Smooth muscle cell (in vitro differentiated cells): ENCODE results near the gene TPST1. TPM values are rescaled to one million over a fixed set of nuclear protein-coding genes. Genes with fewer than 3 reads are reported as not detected.

Source experiments
- DNase-seq: peaks from one replicate; lab custom pipeline; 2025; ENCODE audit not compliant: unreplicated experiment; lab: John Stamatoyannopoulos, UW
- H2AFZ ChIP-seq: fragments of 200-600 bp; sonication (generic); 2 replicates; pipeline ENCODE4 v1.6.0; 2016; ENCODE audit warnings: antibody characterized with exemption, low read depth, mild to moderate bottlenecking
- H3F3A ChIP-seq: fragments of 200-600 bp; sonication (generic); 2 replicates; pipeline ENCODE4 v1.6.0; 2017; ENCODE audit warnings: antibody characterized with exemption, low read depth
- H3K27ac ChIP-seq: fragments of 200-600 bp; sonication (generic); 2 replicates; pipeline ENCODE4 v1.5.1; 2016; ENCODE audit warnings: low read depth, mild to moderate bottlenecking
- H3K27me3 ChIP-seq: fragments of 200-600 bp; sonication (generic); 2 replicates; pipeline ENCODE4 v1.6.1; 2016; ENCODE audit warnings: low read depth, mild to moderate bottlenecking
- H3K36me3 ChIP-seq: fragments of 200-600 bp; sonication (generic); 2 replicates; pipeline ENCODE4 v1.5.1; 2016; ENCODE audit warnings: low read depth
- H3K4me1 ChIP-seq: fragments of 200-600 bp; sonication (generic); 2 replicates; pipeline ENCODE4 v1.5.1; 2016; ENCODE audit warnings: low read depth
- H3K4me2 ChIP-seq: fragments of 200-600 bp; sonication (generic); 2 replicates; pipeline ENCODE4 v1.6.0; 2016; ENCODE audit warnings: mild to moderate bottlenecking
- H3K4me3 ChIP-seq: fragments of 200-600 bp; sonication (generic); 2 replicates; pipeline ENCODE4 v1.5.1; 2016; ENCODE audit warnings: mild to moderate bottlenecking
- H3K79me2 ChIP-seq: fragments of 200-600 bp; sonication (generic); 2 replicates; pipeline ENCODE4 v1.6.0; 2016; ENCODE audit warnings: low read depth, mild to moderate bottlenecking
- H3K9ac ChIP-seq: fragments of 200-600 bp; sonication (generic); 2 replicates; pipeline ENCODE4 v1.6.0; 2016; ENCODE audit warnings: low read depth
- H3K9me3 ChIP-seq: fragments of 200-600 bp; sonication (generic); replicated peaks from 2 replicates; pipeline ENCODE4 v1.5.1; 2016; ENCODE audit warnings: low read depth
- H4K20me1 ChIP-seq: fragments of 200-600 bp; sonication (generic); 2 replicates; pipeline ENCODE4 v1.6.0; 2016; ENCODE audit warnings: low read depth
- CTCF ChIP-seq: fragments of 200-600 bp; sonication (generic); IDR thresholded peaks from 2 replicates; pipeline ENCODE4 v1.5.1; 2017; ENCODE audit warnings: borderline replicate concordance, mild to moderate bottlenecking, antibody characterized with exemption; ENCODE audit not compliant: insufficient read depth, poor library complexity, severe bottlenecking
- WGBS: methylation state at CpG from one replicate; pipeline ENCODE4 v1.1.7; 2016; ENCODE audit warnings: low lambda C conversion rate; 5-methylcytosine and 5-hydroxymethylcytosine counted together
- polyA plus RNA-seq: library from polyadenylated mRNA; unstranded; fragments of >200 nt; fragmentation: Nextera tagmentation; extraction: Ambion mirVana; gene quantifications from 2 replicates; pipeline ENCODE4 v1.2.1, GENCODE V29; 2016
- total RNA-seq: library from RNA; depleted of rRNA; stranded (reverse); fragments of >200 nt; gene quantifications from 2 replicates; pipeline ENCODE4 v1.2.3, GENCODE V29; 2014

Gene TPST1
- total and polyA plus RNA-seq, 2 experiments from 2014 or later, result 133 to 139 TPM

DNA sequence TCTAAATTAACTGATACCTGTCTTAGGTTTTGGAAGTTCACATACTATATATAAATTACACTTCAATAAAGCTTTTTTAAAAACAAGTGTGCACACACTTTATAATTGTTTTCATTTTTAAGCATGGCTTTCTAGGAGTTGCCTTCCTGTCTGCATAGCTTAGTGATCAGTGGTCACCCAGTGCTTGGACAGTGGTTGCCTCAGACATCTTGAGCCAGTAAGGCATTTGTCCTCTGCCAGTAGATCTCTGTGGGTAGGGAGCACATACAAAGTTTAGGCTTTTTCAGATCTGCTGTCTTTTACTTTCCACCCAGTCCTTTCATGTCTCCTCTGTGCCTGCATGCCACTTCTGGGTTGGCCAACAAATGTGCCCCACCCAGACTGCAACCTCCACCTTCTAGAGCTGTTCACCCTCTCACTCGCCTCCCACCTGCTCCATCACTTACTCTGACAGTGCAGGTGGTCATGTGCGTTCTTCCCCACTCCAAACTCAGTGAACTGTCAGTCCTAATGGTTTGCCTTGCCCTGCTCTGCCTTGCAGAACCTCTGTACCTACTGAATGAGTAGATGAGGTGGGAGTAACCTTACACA lies 31.7 kb downstream of the TPST1 start:
- Histone ChIP-seq H3K9me3 (no peaks in the 10 kb centered on the region), H3K36me3 (no peaks in the 10 kb centered on the region), H4K20me1 (peaks cover 46% of the 10 kb centered on the region), H3K9ac (no peak overlapping the region), H3K4me1 (peaks cover 35% of the 10 kb centered on the region), H3K79me2 (peaks cover 91% of the 10 kb centered on the region), H3K4me2 (peak overlapping the region; percentile 79), H3K27ac (peak overlapping the region; percentile 93), H3K27me3 (no peaks in the 10 kb centered on the region), H2AFZ (no peak overlapping the region), H3F3A (peaks cover 56% of the 10 kb centered on the region), H3K4me3 (no peak overlapping the region)
- no peak for DNase-seq
- 87% methylated on average over 2 of the region's 2 CpGs for WGBS
- no peak for TF ChIP-seq CTCF

GRCh38 chr7:66237906-66238772 lies 33.0 kb downstream of the TPST1 start:
- DNase-seq, result no peak
- Histone ChIP-seq H4K20me1 (peaks cover 48% of the 10 kb centered on the region), H3K27me3 (no peaks in the 10 kb centered on the region), H3K4me2 (peak overlapping the region; percentile 79), H3K79me2 (peaks cover 91% of the 10 kb centered on the region), H3F3A (peaks cover 61% of the 10 kb centered on the region), H3K4me3 (peak overlapping the region; percentile 21), H3K9me3 (no peaks in the 10 kb centered on the region), H3K36me3 (no peaks in the 10 kb centered on the region), H3K9ac (peak overlapping the region; percentile 61), H3K27ac (peak overlapping the region; percentile 93), H3K4me1 (peaks cover 35% of the 10 kb centered on the region), H2AFZ (no peak overlapping the region)
- TF ChIP-seq CTCF, result no peak
- WGBS, result 0% methylated on average over 6 of the region's 6 CpGs

GRCh38 chr7:66238773-66239466 lies 33.8 kb downstream of the TPST1 start:
- Histone ChIP-seq H2AFZ (no peak overlapping the region), H3K4me1 (peaks cover 35% of the 10 kb centered on the region), H3K9me3 (no peaks in the 10 kb centered on the region), H3K4me2 (peak overlapping the region; percentile 79), H3K79me2 (peaks cover 91% of the 10 kb centered on the region), H3K9ac (peak overlapping the region; percentile 61), H3K27ac (peak overlapping the region; percentile 93), H4K20me1 (peaks cover 40% of the 10 kb centered on the region), H3K36me3 (no peaks in the 10 kb centered on the region), H3K4me3 (peak overlapping the region; percentile 21), H3K27me3 (no peaks in the 10 kb centered on the region), H3F3A (peaks cover 61% of the 10 kb centered on the region)
- 30% methylated on average over 5 of the region's 5 CpGs for WGBS
- TF ChIP-seq CTCF, result no peak
- DNase-seq, result no peak
